ENCODE data around the gene ZNF516. TPM values are rescaled to one million over a fixed set of nuclear protein-coding genes. Genes with fewer than 3 reads are reported as not detected.

Gene ZNF516
- total RNA-seq, 1 donor from 2014 or later, result 19.4 TPM

DNA sequence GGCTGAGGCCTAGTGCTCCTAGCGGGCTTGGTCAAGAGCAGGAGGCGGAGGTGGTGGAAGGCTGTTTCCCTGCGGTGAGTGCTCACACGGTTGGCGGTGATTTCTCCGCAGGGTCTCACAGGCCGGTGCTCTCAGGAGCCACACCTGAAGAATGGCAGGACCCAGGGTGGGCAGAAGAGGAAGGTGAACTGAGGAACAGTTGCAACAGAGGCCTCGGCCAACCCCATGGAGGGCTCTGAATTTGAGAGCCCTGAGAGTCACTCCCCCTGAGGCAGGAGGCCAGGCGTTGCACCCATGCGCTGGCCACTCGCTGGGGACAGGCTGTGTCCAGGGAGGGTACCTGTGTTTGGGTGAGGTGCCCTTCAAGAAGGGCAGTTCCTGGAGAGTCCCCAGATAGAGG, 35.3 kb upstream of the ZNF516 start:
- ChIA-PET POLR2A (no interaction called here), CTCF (no interaction called here)
- H3K4me3 Mint-ChIP-seq, result no peak overlapping the region
- peaks cover 6% of the 10 kb centered on the region for H3K4me1 Mint-ChIP-seq
- TF ChIP-seq, protein P1, sequence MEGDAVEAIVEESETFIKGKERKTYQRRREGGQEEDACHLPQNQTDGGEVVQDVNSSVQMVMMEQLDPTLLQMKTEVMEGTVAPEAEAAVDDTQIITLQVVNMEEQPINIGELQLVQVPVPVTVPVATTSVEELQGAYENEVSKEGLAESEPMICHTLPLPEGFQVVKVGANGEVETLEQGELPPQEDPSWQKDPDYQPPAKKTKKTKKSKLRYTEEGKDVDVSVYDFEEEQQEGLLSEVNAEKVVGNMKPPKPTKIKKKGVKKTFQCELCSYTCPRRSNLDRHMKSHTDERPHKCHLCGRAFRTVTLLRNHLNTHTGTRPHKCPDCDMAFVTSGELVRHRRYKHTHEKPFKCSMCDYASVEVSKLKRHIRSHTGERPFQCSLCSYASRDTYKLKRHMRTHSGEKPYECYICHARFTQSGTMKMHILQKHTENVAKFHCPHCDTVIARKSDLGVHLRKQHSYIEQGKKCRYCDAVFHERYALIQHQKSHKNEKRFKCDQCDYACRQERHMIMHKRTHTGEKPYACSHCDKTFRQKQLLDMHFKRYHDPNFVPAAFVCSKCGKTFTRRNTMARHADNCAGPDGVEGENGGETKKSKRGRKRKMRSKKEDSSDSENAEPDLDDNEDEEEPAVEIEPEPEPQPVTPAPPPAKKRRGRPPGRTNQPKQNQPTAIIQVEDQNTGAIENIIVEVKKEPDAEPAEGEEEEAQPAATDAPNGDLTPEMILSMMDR (IDR thresholded peaks at IDR 0.05), result no peak
- intact Hi-C loops (cut with micrococcal nuclease), result no loop called here
- peaks cover 20% of the 10 kb centered on the region for H3K27me3 Mint-ChIP-seq
- H3K27ac Mint-ChIP-seq, result no peak overlapping the region
- no peaks in the 10 kb centered on the region for H3K9me3 Mint-ChIP-seq
- DNase-seq, result no peak
- no peaks in the 10 kb centered on the region for H3K36me3 Mint-ChIP-seq (ENCODE audit: low read depth)
- ATAC-seq (ENCODE audit: low read depth), result no peak

DNA sequence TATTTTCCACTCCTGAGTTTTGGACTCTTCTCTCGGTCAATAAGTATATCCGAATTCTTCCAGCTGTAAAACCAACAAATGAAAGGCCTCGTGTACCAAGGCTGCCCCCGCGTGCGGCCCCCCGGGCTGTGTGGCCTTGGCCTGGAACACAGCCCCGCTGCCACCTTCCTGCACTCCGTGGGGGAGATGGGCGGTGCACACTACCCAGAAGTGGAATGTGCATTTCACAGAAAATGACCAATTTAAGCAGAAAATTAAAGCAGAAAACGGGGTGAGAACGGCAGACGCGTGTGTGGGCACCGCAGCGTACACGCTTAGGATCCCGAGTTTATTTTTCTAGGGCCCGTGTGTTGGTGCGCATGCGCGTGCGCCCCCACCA, 34.4 kb upstream of the ZNF516 start:
- no peaks in the 10 kb centered on the region for H3K9me3 Mint-ChIP-seq
- no peak overlapping the region for H3K4me3 Mint-ChIP-seq
- H3K4me1 Mint-ChIP-seq, result peaks cover 6% of the 10 kb centered on the region
- H3K27me3 Mint-ChIP-seq, result peaks cover 25% of the 10 kb centered on the region
- ChIA-PET POLR2A (no interaction called here), CTCF (interaction anchor here (0.9 kb wide), 1 partner anchor 180 kb away, joined by 3 read pairs; no protein-coding TSS in a partner anchor)
- H3K36me3 Mint-ChIP-seq (ENCODE audit: low read depth), result no peaks in the 10 kb centered on the region
- ATAC-seq (ENCODE audit: low read depth) (no peak), DNase-seq (no peak)
- TF ChIP-seq, protein P1 (IDR thresholded peaks at IDR 0.05), result no peak
- intact Hi-C loops (cut with micrococcal nuclease), result loop anchor here (10.0 kb wide), 1 partner anchor 45 kb away; no protein-coding TSS in a partner anchor
- H3K27ac Mint-ChIP-seq, result no peak overlapping the region

DNA sequence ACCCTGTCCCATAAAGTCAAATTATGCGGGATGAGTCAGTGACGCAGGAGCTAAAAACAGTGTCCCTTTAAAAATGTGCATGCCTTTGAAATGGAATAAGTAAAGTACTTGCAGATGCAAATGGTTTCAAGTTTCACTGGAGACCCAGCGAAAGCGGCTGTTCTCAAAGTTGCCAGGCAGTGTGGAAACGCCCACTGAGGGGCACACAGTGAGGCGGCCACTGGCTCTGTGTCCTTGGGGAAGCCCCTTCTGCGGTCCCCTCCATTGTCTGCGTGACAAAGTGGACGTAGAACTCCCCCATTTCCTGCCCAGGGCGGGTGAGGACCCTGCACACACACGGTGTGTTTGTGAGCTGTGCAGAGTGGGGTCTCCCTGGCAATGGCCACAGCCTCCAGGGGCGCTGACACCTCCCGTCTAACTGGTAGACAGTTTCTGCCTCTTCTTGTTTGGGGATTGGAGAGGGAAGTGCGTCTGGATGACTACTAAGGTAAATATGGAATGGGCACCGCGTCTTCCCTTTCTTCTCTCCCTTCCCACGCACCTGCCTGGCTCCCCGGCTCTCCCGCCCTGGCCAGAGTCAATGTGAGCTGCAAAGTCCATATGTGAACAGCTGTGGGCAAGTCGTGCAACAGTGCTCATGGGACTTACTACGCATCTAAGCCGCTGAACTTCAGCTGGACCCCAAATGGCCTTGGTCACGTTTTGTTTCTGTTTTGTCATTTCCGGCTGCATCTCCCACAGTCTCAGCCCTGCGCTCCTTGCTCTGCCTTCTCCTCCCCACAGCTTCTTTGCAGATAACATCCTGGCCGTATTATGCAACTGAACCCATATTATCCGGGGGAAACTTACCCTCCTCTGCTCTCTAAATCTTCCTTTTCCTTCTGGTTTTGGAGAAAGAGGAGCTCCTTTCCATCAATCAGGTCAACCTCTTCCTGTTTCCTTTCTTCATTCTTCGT, 33.7 kb upstream of the ZNF516 start:
- no peaks in the 10 kb centered on the region for H3K36me3 Mint-ChIP-seq (ENCODE audit: low read depth)
- no peak for DNase-seq
- ATAC-seq (ENCODE audit: low read depth), result no peak
- intact Hi-C loops (cut with micrococcal nuclease), result loop anchor here (10.0 kb wide), 1 partner anchor 46 kb away; no protein-coding TSS in a partner anchor
- TF ChIP-seq, protein P1 (IDR thresholded peaks at IDR 0.05), result no peak
- peaks cover 6% of the 10 kb centered on the region for H3K4me1 Mint-ChIP-seq
- CTCF ChIA-PET, result interaction anchor here (0.9 kb wide), 1 partner anchor 181 kb away, joined by 3 read pairs; no protein-coding TSS in a partner anchor
- POLR2A ChIA-PET, result no interaction called here
- no peaks in the 10 kb centered on the region for H3K9me3 Mint-ChIP-seq
- no peak overlapping the region for H3K27ac Mint-ChIP-seq
- H3K4me3 Mint-ChIP-seq, result peak overlapping the region; percentile 67
- H3K27me3 Mint-ChIP-seq, result peaks cover 25% of the 10 kb centered on the region

DNA sequence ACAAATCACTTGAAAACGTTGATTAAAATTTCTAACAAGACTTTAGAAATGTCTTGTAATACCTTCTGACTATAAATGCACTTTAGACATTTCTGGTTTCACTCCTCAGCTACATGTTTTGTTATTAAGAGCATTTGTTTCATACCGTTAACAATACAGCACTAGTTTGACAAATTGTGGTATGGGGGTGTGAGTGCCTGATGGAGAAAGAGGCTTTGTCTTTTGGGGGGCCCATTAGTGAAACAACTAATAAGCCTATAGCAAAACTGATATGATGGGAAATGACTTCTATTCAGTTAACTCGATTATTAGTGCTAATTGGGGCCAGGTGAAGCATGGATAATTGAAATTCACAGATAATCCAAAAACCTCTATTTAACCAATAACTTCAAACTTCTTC, 30.9 kb upstream of the ZNF516 start:
- Mint-ChIP-seq H3K27ac (no peak overlapping the region), H3K4me1 (peaks cover 6% of the 10 kb centered on the region), H3K36me3 (ENCODE audit: low read depth) (no peaks in the 10 kb centered on the region), H3K9me3 (no peaks in the 10 kb centered on the region), H3K4me3 (no peak overlapping the region), H3K27me3 (peaks cover 24% of the 10 kb centered on the region)
- ATAC-seq (ENCODE audit: low read depth) (no peak), DNase-seq (no peak)
- POLR2A ChIA-PET, result no interaction called here
- intact Hi-C loops (cut with micrococcal nuclease), result loop anchor here (10.0 kb wide), 1 partner anchor 49 kb away; no protein-coding TSS in a partner anchor
- TF ChIP-seq, protein P1 (IDR thresholded peaks at IDR 0.05), result no peak
- CTCF ChIA-PET, result no interaction called here

DNA sequence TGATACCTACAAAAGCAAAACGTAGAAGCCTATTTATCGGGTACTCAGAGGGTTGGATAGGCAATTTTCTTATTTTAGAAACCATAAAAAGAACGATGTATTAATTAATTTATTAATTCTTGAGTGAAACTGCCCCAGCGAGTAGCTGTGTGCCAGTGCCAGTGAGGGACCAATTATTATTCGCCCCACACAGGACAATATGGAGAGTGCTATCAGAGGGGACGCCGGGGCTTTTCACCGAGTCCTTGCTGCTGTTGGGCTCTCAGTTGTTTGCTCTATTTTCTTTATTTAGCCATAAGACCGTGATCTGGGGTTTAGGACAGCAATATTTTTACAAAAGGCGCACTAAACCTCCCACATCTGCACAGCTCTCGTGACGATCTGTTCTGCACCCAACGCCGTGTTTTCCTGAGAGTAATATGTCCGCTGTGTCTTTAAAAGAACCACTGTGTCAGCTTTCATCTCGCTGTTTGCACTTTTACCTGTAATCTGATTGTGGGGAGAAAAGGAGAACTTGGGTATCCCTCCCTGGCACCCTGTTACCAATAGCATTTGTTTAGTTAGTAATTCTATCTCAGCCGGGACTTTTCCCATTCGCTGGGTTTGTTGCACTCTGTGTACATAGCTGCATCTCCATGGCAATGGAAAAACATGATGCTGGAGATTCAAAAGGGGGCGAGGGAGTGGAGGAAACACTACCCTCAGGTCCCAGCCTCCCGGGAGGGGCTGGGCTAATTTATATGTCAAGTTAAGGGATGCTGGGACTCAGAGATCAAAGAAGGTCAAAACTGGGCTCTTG, 30.1 kb upstream of the ZNF516 start:
- DNase-seq (no peak), ATAC-seq (ENCODE audit: low read depth) (no peak)
- no peaks in the 10 kb centered on the region for H3K9me3 Mint-ChIP-seq
- TF ChIP-seq, protein P1 (IDR thresholded peaks at IDR 0.05), result no peak
- H3K4me3 Mint-ChIP-seq, result no peak overlapping the region
- peaks cover 22% of the 10 kb centered on the region for H3K27me3 Mint-ChIP-seq
- no peak overlapping the region for H3K27ac Mint-ChIP-seq
- POLR2A ChIA-PET, result no interaction called here
- CTCF ChIA-PET, result no interaction called here
- intact Hi-C loops (cut with micrococcal nuclease), result loop anchor here (10.0 kb wide), 1 partner anchor 50 kb away; no protein-coding TSS in a partner anchor
- H3K36me3 Mint-ChIP-seq (ENCODE audit: low read depth), result no peaks in the 10 kb centered on the region
- peaks cover 6% of the 10 kb centered on the region for H3K4me1 Mint-ChIP-seq

All from activated B cell treated with CpG ODN at 0.5 μM for 24 hours (primary cell).